Epithelial cell of alveolus of lung (primary cell): ENCODE results near the gene RPL28. TPM values are rescaled to one million over a fixed set of nuclear protein-coding genes. Genes with fewer than 3 reads are reported as not detected.

Experiments used
- total RNA-seq: library from RNA; depleted of rRNA; stranded (reverse); fragments of >200 nt; gene quantifications from 2 replicates; pipeline ENCODE4 v1.2.1, GENCODE V29; 2015

Gene RPL28
- 712 and 1,214 TPM in 2 replicates for total RNA-seq

GRCh38 chr19:55385724-55386492 lies at the start of gene RPL28:
RPL28 (plus strand) TSS chr19:55385932; CDS start chr19:55386358, 426 bp downstream.

GRCh38 chr19:55339105-55339888 lies 46.4 kb upstream of the RPL28 start, which contains the start of gene KMT5C:
KMT5C (plus strand) TSS chr19:55339876; CDS start chr19:55341937, 2,061 bp downstream.

GRCh38 chr19:55354698-55355212 lies 31.0 kb upstream of the RPL28 start, which contains the start of gene COX6B2:
COX6B2 (minus strand) TSS chr19:55354719; CDS start chr19:55354521, 198 bp downstream.

GRCh38 chr19:55362990-55363716 lies 22.6 kb upstream of the RPL28 start, which contains the start of gene GARIN5B:
GARIN5B (minus strand) TSS chr19:55363260; CDS start chr19:55363066, 194 bp downstream.

GRCh38 chr19:55370305-55370988 lies 15.3 kb upstream of the RPL28 start, which contains the start of gene IL11:
IL11 (minus strand) TSS chr19:55370463; CDS start chr19:55370310, 153 bp downstream.

GRCh38 chr19:55376241-55376933 lies 9.3 kb upstream of the RPL28 start, which contains the start of gene TMEM190:
TMEM190 (plus strand) TSS chr19:55376826; CDS start chr19:55376854, 28 bp downstream.

GRCh38 chr19:55384131-55384919 lies 1.4 kb upstream of the RPL28 start, which contains the start of gene TMEM238:
TMEM238 (minus strand) TSS chr19:55384292; CDS start chr19:55384259, 33 bp downstream.

GRCh38 chr19:55407550-55407799 lies 21.7 kb downstream of the RPL28 start, which contains the start of gene UBE2S:
UBE2S (minus strand) TSS chr19:55407788; CDS start chr19:55407589, 199 bp downstream.

GRCh38 chr19:55443045-55443823 lies 57.5 kb downstream of the RPL28 start, which contains the start of gene SHISA7:
SHISA7 (minus strand) TSS chr19:55443300; CDS start chr19:55442863, 437 bp downstream.

Other genes starting within 250 kb of the RPL28 start
- 6.7 and 20.3 TPM in 2 replicates for gene TNNT1, start 236.7 kb upstream of the RPL28 start, total RNA-seq
- gene TNNI3, start 228.2 kb upstream of the RPL28 start, total RNA-seq, result not detected in 2 replicates
- 1.0 TPM in 1 of 2 replicates, not detected in the other for gene DNAAF3, start 219.3 kb upstream of the RPL28 start, total RNA-seq
- gene SYT5, start 205.6 kb upstream of the RPL28 start, total RNA-seq, result 0.08 and 0.26 TPM in 2 replicates
- 3.9 and 6.6 TPM in 2 replicates for gene PTPRH, start 176.4 kb upstream of the RPL28 start, total RNA-seq
- gene TMEM86B, start 157.2 kb upstream of the RPL28 start, total RNA-seq, result 0.56 and 1.8 TPM in 2 replicates
- 34.1 and 42.2 TPM in 2 replicates for gene PPP6R1, start 126.9 kb upstream of the RPL28 start, total RNA-seq
- gene HSPBP1, start 105.8 kb upstream of the RPL28 start, total RNA-seq, result 50.1 and 59.6 TPM in 2 replicates
- gene BRSK1, start 101.9 kb upstream of the RPL28 start, total RNA-seq, result 6.3 and 16.0 TPM in 2 replicates
- not detected in 2 replicates for gene TMEM150B, start 60.6 kb upstream of the RPL28 start, total RNA-seq
- 5.8 and 29.9 TPM in 2 replicates for gene KMT5C, start 46.1 kb upstream of the RPL28 start, total RNA-seq
- 0.56 TPM in 1 of 2 replicates, not detected in the other for gene COX6B2, start 31.2 kb upstream of the RPL28 start, total RNA-seq
- gene GARIN5B, start 22.7 kb upstream of the RPL28 start, total RNA-seq, result not detected in 2 replicates
- gene IL11, start 15.5 kb upstream of the RPL28 start, total RNA-seq, result 12.8 and 57.4 TPM in 2 replicates
- 0.72 TPM in 1 of 2 replicates, not detected in the other for gene TMEM190, start 9.1 kb upstream of the RPL28 start, total RNA-seq
- gene TMEM238, start 1.6 kb upstream of the RPL28 start, total RNA-seq, result 0.39 TPM in 1 of 2 replicates, not detected in the other
- 73.9 and 116 TPM in 2 replicates for gene UBE2S, start 21.9 kb downstream of the RPL28 start, total RNA-seq
- not detected in 2 replicates for gene SHISA7, start 57.4 kb downstream of the RPL28 start, total RNA-seq
- gene ISOC2, start 75.7 kb downstream of the RPL28 start, total RNA-seq, result 40.2 and 112 TPM in 2 replicates
- gene C19orf85, start 78.8 kb downstream of the RPL28 start, total RNA-seq, result not detected in 2 replicates
- gene ZNF628, start 90.7 kb downstream of the RPL28 start, total RNA-seq, result 3.2 and 10.4 TPM in 2 replicates
- 28.7 and 53.0 TPM in 2 replicates for gene NAT14, start 99.3 kb downstream of the RPL28 start, total RNA-seq
- gene SSC5D, start 102.5 kb downstream of the RPL28 start, total RNA-seq, result 6.9 and 19.6 TPM in 2 replicates
- gene SBK2, start 151.2 kb downstream of the RPL28 start, total RNA-seq, result 1.8 TPM in 1 of 2 replicates, not detected in the other
- gene SBK3, start 159.6 kb downstream of the RPL28 start, total RNA-seq, result 0.13 and 0.40 TPM in 2 replicates
- gene ZNF579, start 194.9 kb downstream of the RPL28 start, total RNA-seq, result 7.2 and 13.8 TPM in 2 replicates
- gene FIZ1, start 213.6 kb downstream of the RPL28 start, total RNA-seq, result 3.5 and 8.9 TPM in 2 replicates
- 17.5 and 19.0 TPM in 2 replicates for gene ZNF524, start 214.4 kb downstream of the RPL28 start, total RNA-seq
- gene ZNF865, start 219.7 kb downstream of the RPL28 start, total RNA-seq, result 3.7 and 6.8 TPM in 2 replicates
- gene ZNF784, start 238.6 kb downstream of the RPL28 start, total RNA-seq, result 3.9 and 5.3 TPM in 2 replicates